SK-N-SH (cell line): ENCODE measurements around the gene SERPINB2.

Experiments used
- CTCF ChIP-seq: fragments of 200-600 bp; sonication (generic); IDR thresholded peaks from 2 replicates; pipeline ENCODE4 v1.6.1; 2017; ENCODE audit warnings: antibody characterized with exemption, mild to moderate bottlenecking, moderate library complexity
- ELF1 ChIP-seq: IDR thresholded peaks from 2 replicates; pipeline ENCODE4 v1.4.0; 2012
- EP300 ChIP-seq, 2 experiments: IDR thresholded peaks; 2 replicates each; pipeline versions ENCODE4 v1.4.0 to v1.6.1; 2012; ENCODE audit warnings: borderline replicate concordance in 1 of 2, low read depth in 1 of 2, low read length in 1 of 2
- EZH2phosphoT487 ChIP-seq: fragments of 200-600 bp; sonication (generic); IDR thresholded peaks from 2 replicates; pipeline ENCODE4 v1.6.1; 2017; ENCODE audit warnings: low read depth, mixed run types, mild to moderate bottlenecking, antibody characterized with exemption, moderate library complexity, borderline replicate concordance
- GABPA ChIP-seq: IDR thresholded peaks from 2 replicates; pipeline ENCODE4 v1.4.0; 2012; ENCODE audit warnings: low read depth, mild to moderate bottlenecking
- NRF1 ChIP-seq: IDR thresholded peaks from 2 replicates; pipeline ENCODE4 v1.6.1; 2012; ENCODE audit warnings: low read depth, mild to moderate bottlenecking, low read length
- POLR2AphosphoS5 ChIP-seq: IDR thresholded peaks from 2 replicates; pipeline ENCODE4 v1.6.1; 2012; ENCODE audit warnings: low read depth, low read length
- REST ChIP-seq: IDR thresholded peaks from 2 replicates; pipeline ENCODE4 v1.6.1; 2012; ENCODE audit warnings: mild to moderate bottlenecking, low read depth, low read length, moderate library complexity
- RXRA ChIP-seq: IDR thresholded peaks from 2 replicates; pipeline ENCODE4 v1.4.0; 2012; ENCODE audit warnings: low read depth, mild to moderate bottlenecking, borderline replicate concordance
- SMC3 ChIP-seq: IDR thresholded peaks from 2 replicates; pipeline ENCODE4 v1.6.1; 2012; ENCODE audit warnings: low read depth, low read length, improper control_type of control experiment
- USF2 ChIP-seq: fragments of 150-350 bp; IDR thresholded peaks from 2 replicates; pipeline ENCODE4 v1.6.1; 2017; ENCODE audit warnings: antibody characterized with exemption, low read length, low read depth, borderline replicate concordance
- YY1 ChIP-seq: IDR thresholded peaks from 2 replicates; pipeline ENCODE4 v1.4.0; 2012; ENCODE audit warnings: low read depth, mild to moderate bottlenecking

GRCh38 chr18:63940008-63940407 lies 52.5 kb downstream of the SERPINB2 start:
- no peak for TF ChIP-seq CTCF
- no peak for TF ChIP-seq REST
- TF ChIP-seq YY1, result no peak
- no peak for TF ChIP-seq SMC3
- TF ChIP-seq EP300 (IDR thresholded peaks at IDR 0.05; ENCODE audit: borderline replicate concordance in 1 of 2, low read depth in 1 of 2, low read length in 1 of 2), result no peak
- TF ChIP-seq ELF1, result no peak
- no peak for TF ChIP-seq NRF1
- TF ChIP-seq USF2, result no peak
- no peak for TF ChIP-seq EZH2phosphoT487
- TF ChIP-seq POLR2AphosphoS5, result no peak
- no peak for TF ChIP-seq RXRA
- no peak for TF ChIP-seq GABPA
